ENCODE measurements around the gene NOX3. TPM values are rescaled to one million over a fixed set of nuclear protein-coding genes. Genes with fewer than 3 reads are reported as not detected.

The NOX3 gene
- total and polyA plus RNA-seq, 10 of the 15 experiments (the other 5 are each of a cell fraction or from before 2014, with no cell fraction given) = not detected

DNA sequence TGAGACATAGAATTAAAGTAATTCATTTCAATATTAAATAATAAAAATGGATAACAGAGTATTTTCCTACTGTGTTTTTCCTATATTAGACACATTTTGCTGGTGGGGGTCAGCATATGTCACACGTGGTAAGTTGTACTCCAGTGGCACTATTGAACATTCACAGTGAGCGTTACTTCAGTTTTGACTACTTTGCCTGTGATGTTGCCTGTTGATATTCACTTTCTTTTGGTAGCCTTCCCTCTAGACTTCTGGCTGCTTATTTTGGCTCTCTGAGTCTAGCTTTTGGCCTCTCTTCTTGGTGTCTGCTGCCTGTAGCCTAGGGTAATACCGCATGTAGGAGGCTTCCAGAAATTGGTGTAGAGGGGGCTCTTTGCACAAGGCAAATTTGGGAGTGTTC is 76.9 kb downstream of the NOX3 start:
- intact Hi-C loops (cut with micrococcal nuclease; ENCODE audit: unreplicated experiment) (no loop called here), in situ Hi-C loops (cut with MboI) (no loop called here)
- Histone ChIP-seq H3K27me3 (replicated peaks in 1 of 2; ENCODE audit: control insufficient read depth in 2 of 2, insufficient read depth in 2 of 2, low read length in 1 of 2) (no peaks in the 10 kb centered on the region), H4K20me1 (ENCODE audit: control insufficient read depth, insufficient read depth) (no peaks in the 10 kb centered on the region), H3K36me3 (ENCODE audit: control insufficient read depth in 2 of 2, insufficient read depth in 2 of 2, low read length in 1 of 2) (no peaks in the 10 kb centered on the region), H3K4me2 (ENCODE audit: control insufficient read depth, insufficient read depth) (peak overlapping the region; percentile 17), H3K4me3 (no peak overlapping the region), H2AFZ (ENCODE audit: control insufficient read depth, low read depth, low read length) (no peak overlapping the region; the same call in 1 of the 2 replicates), H3K9ac (ENCODE audit: control insufficient read depth, insufficient read depth, low read length) (no peak overlapping the region), H3K79me2 (ENCODE audit: control insufficient read depth, insufficient read depth, low read length) (no peaks in the 10 kb centered on the region), H3K27ac (ENCODE audit: control insufficient read depth, insufficient read depth) (peak overlapping the region; percentile 67), H3K4me1 (ENCODE audit: control insufficient read depth, insufficient read depth, low read length) (peaks cover 10% of the 10 kb centered on the region), H3K9me3 (replicated peaks; ENCODE audit: control insufficient read depth, insufficient read depth, low read length) (no peaks in the 10 kb centered on the region; the same call in 2 of the 3 replicates)
- TF ChIP-seq RUNX3 (IDR thresholded peaks at IDR 0.05; ENCODE audit: low read length) (0 out of 2 replicates have a peak, but pooled peaks have one; percentile 20), POLR2AphosphoS5 (IDR thresholded peaks at IDR 0.05; ENCODE audit: low read length) (no peak), IRF4 (IDR thresholded peaks at IDR 0.05; ENCODE audit: low read depth, low read length) (peak; percentile 41; the same call in 1 of the 2 replicates)
- DNase-seq (ENCODE audit: low read depth, low spot score) (no peak), ATAC-seq (no peak), FAIRE-seq (no peak)
- RAD21 ChIA-PET (ENCODE audit: unreplicated experiment) = no interaction called here
- WGBS (ENCODE audit: insufficient coverage, insufficient replicate concordance, low lambda C conversion rate, missing lambda C conversion rate) = 83% methylated on average over 3 of the region's 3 CpGs
- CTCF ChIA-PET = no interaction called here
- BruUV-seq (replicated peaks) = no TSS peak
- POLR2A ChIA-PET = no interaction called here
- SMC1A ChIA-PET (ENCODE audit: uncharacterized antibody, unreplicated experiment) = interaction anchor here (0.6 kb wide), 1 partner anchor 250 kb away, joined by 3 read pairs; no protein-coding TSS in a partner anchor

DNA sequence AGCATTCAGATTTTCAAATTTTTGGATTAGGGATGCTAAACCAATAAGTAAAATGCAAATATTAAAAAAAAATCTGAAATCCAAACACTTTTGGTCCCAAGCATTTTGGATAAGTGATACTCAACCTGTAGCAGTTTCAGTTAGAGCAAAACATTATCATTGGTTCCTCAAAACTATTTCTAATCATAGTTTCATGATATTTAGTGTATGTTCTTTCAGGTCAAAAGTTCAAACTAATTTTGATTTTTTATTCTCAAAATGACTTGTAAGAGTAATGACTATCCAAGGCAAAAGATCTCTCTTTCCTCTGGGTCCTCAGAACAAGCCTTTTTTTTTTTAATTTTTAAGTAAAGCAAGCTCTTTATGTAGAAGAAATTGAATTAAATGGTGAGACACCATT is 77.4 kb downstream of the NOX3 start:
- in situ Hi-C loops (cut with MboI) = no loop called here
- ChIA-PET SMC1A (ENCODE audit: uncharacterized antibody, unreplicated experiment) (no interaction called here), POLR2A (no interaction called here)
- TF ChIP-seq ZBED1 (IDR thresholded peaks at IDR 0.05; ENCODE audit: borderline replicate concordance) = peak; percentile 49; the same call in 1 of the 2 replicates
- no peak for TF ChIP-seq MTA2 (IDR thresholded peaks at IDR 0.05; ENCODE audit: low read depth)
- TF ChIP-seq, protein P1, sequence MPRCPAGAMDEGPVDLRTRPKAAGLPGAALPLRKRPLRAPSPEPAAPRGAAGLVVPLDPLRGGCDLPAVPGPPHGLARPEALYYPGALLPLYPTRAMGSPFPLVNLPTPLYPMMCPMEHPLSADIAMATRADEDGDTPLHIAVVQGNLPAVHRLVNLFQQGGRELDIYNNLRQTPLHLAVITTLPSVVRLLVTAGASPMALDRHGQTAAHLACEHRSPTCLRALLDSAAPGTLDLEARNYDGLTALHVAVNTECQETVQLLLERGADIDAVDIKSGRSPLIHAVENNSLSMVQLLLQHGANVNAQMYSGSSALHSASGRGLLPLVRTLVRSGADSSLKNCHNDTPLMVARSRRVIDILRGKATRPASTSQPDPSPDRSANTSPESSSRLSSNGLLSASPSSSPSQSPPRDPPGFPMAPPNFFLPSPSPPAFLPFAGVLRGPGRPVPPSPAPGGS (IDR thresholded peaks at IDR 0.05; ENCODE audit: borderline replicate concordance, insufficient read depth, low read depth, low read length, poor library complexity, severe bottlenecking) = no peak
- no peak for TF ChIP-seq NRF1 (conservative IDR thresholded peaks at IDR 0.05; ENCODE audit: low read depth, low read length)
- no peak for TF ChIP-seq SUZ12 (IDR thresholded peaks at IDR 0.05; ENCODE audit: unreplicated experiment)
- no peak for TF ChIP-seq HDAC6 (IDR thresholded peaks at IDR 0.05; ENCODE audit: unreplicated experiment)
- TF ChIP-seq, protein P2, sequence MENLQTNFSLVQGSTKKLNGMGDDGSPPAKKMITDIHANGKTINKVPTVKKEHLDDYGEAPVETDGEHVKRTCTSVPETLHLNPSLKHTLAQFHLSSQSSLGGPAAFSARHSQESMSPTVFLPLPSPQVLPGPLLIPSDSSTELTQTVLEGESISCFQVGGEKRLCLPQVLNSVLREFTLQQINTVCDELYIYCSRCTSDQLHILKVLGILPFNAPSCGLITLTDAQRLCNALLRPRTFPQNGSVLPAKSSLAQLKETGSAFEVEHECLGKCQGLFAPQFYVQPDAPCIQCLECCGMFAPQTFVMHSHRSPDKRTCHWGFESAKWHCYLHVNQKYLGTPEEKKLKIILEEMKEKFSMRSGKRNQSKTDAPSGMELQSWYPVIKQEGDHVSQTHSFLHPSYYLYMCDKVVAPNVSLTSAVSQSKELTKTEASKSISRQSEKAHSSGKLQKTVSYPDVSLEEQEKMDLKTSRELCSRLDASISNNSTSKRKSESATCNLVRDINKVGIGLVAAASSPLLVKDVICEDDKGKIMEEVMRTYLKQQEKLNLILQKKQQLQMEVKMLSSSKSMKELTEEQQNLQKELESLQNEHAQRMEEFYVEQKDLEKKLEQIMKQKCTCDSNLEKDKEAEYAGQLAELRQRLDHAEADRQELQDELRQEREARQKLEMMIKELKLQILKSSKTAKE (IDR thresholded peaks at IDR 0.05; ENCODE audit: low read depth, poor library complexity, severe bottlenecking) = no peak
- TF ChIP-seq NFYB (IDR thresholded peaks at IDR 0.05; ENCODE audit: insufficient read depth, low read depth, low read length) = peak; percentile 75
- TF ChIP-seq BRCA1 (IDR thresholded peaks at IDR 0.05; ENCODE audit: low read depth, low read length) = no peak
- peak; percentile 78 for TF ChIP-seq NFIC (IDR thresholded peaks at IDR 0.05; ENCODE audit: low read depth, low read length)
- TF ChIP-seq HDGF (IDR thresholded peaks at IDR 0.05) = no peak
- TF ChIP-seq BCL11A (IDR thresholded peaks at IDR 0.05; ENCODE audit: low read depth, low read length) = no peak
- no peak for TF ChIP-seq CREB1 (IDR thresholded peaks at IDR 0.05; ENCODE audit: low read depth)
- no peak for TF ChIP-seq ESRRA (IDR thresholded peaks at IDR 0.05; ENCODE audit: low read length)
- no peak for TF ChIP-seq HDAC2 (IDR thresholded peaks at IDR 0.05)

More for the DNA sequence above, 77.4 kb downstream of the NOX3 start:
- ChIA-PET CTCF (no interaction called here), RAD21 (ENCODE audit: unreplicated experiment) (no interaction called here)
- FAIRE-seq (peak; percentile 52), ATAC-seq (no peak), DNase-seq (ENCODE audit: low read depth, low spot score) (no peak)
- H3K36me3 ChIP-seq (ENCODE audit: control insufficient read depth in 2 of 2, insufficient read depth in 2 of 2, low read length in 1 of 2) = no peaks in the 10 kb centered on the region
- H3K27me3 ChIP-seq (replicated peaks in 1 of 2; ENCODE audit: control insufficient read depth in 2 of 2, insufficient read depth in 2 of 2, low read length in 1 of 2) = no peaks in the 10 kb centered on the region
- no peaks in the 10 kb centered on the region for H4K20me1 ChIP-seq (ENCODE audit: control insufficient read depth, insufficient read depth)
- H3K9ac ChIP-seq (ENCODE audit: control insufficient read depth, insufficient read depth, low read length) = no peak overlapping the region
- H3K4me1 ChIP-seq (ENCODE audit: control insufficient read depth, insufficient read depth, low read length) = peaks cover 10% of the 10 kb centered on the region
- H3K9me3 ChIP-seq (replicated peaks; ENCODE audit: control insufficient read depth, insufficient read depth, low read length) = no peaks in the 10 kb centered on the region; the same call in 2 of the 3 replicates
- peak overlapping the region; percentile 67 for H3K27ac ChIP-seq (ENCODE audit: control insufficient read depth, insufficient read depth)
- H2AFZ ChIP-seq (ENCODE audit: control insufficient read depth, low read depth, low read length) = no peak overlapping the region
- no peak overlapping the region for H3K4me3 ChIP-seq
- BruUV-seq (replicated peaks) = no TSS peak
- intact Hi-C loops (cut with micrococcal nuclease; ENCODE audit: unreplicated experiment) = no loop called here
- peak overlapping the region; percentile 17; the same call in 1 of the 2 replicates for H3K4me2 ChIP-seq (ENCODE audit: control insufficient read depth, insufficient read depth)
- no peaks in the 10 kb centered on the region for H3K79me2 ChIP-seq (ENCODE audit: control insufficient read depth, insufficient read depth, low read length)
